ENCODE measurements around the gene TBX18.

- no peak for TF ChIP-seq CTCF (IDR thresholded peaks at IDR 0.05 in 8 of 11, conservative IDR thresholded peaks at IDR 0.05 in 3 of 11)
- TF ChIP-seq POLR2AphosphoS5 (IDR thresholded peaks at IDR 0.05), result no peak
Observed at GRCh38 chr6:84774985-84775284, 10.5 kb upstream of the TBX18 start.
